Fibroblast of villous mesenchyme (primary cell): ENCODE data around the gene WNK4. TPM values are rescaled to one million over a fixed set of nuclear protein-coding genes. Genes with fewer than 3 reads are reported as not detected.
"Not testable (repeated sequence)": the region's sequence is repeated elsewhere in the genome, so short reads cannot be mapped to it uniquely, and the experiment has no call there.

Experiments used
- DNase-seq: peaks from one replicate; pipeline ENCODE4 v3.0.0-alpha.2; 2010; ENCODE audit warnings: low read depth
- H3K4me3 ChIP-seq: 2 replicates; pipeline ENCODE4 v1.5.1; 2011; ENCODE audit warnings: low read depth, mild to moderate bottlenecking, low read length
- CTCF ChIP-seq: IDR thresholded peaks from 2 replicates; pipeline ENCODE4 v1.5.1; 2012; ENCODE audit warnings: low read depth, mild to moderate bottlenecking, low read length; ENCODE audit not compliant: insufficient read depth
- total RNA-seq: library from RNA; depleted of rRNA; stranded (reverse); fragments of >200 nt; gene quantifications from 2 replicates; pipeline ENCODE4 v1.2.3, GENCODE V29; 2012

Gene WNK4
- 1.3 and 3.9 TPM in 2 replicates for total RNA-seq

GRCh38 chr17:42779936-42780850, at the start of gene WNK4:
Gene WNK4 (plus strand): TSS chr17:42780610. CDS start chr17:42780699, 89 bp downstream.
- no peak for TF ChIP-seq CTCF
- peak; percentile 37 for DNase-seq
- peak within 1 kb of the TSS; percentile 63 for H3K4me3 ChIP-seq

- no peak for DNase-seq
- no peak overlapping the region for H3K4me3 ChIP-seq
- no peak for TF ChIP-seq CTCF
These were observed 39.7 kb upstream of the WNK4 start for GRCh38 chr17:42740699-42741098.

- not testable (repeated sequence) for H3K4me3 ChIP-seq, DNase-seq
These were observed 37.5 kb upstream of the WNK4 start for GRCh38 chr17:42742916-42743315.

GRCh38 chr17:42743595-42744282, 36.7 kb upstream of the WNK4 start:
- DNase-seq: no peak
- no peak for TF ChIP-seq CTCF
- peak overlapping the region; percentile 86 for H3K4me3 ChIP-seq

GRCh38 chr17:42744283-42744805, 36.1 kb upstream of the WNK4 start:
- peak; percentile 47 for DNase-seq
- peak overlapping the region; percentile 86 for H3K4me3 ChIP-seq
- TF ChIP-seq CTCF: no peak

GRCh38 chr17:42744806-42745617, 35.4 kb upstream of the WNK4 start, which contains the start of gene EZH1:
Gene EZH1 (minus strand): TSS chr17:42745040. CDS start chr17:42728941, 16,099 bp downstream.
- DNase-seq: peak; percentile 89
- TF ChIP-seq CTCF: no peak
- H3K4me3 ChIP-seq: peak within 1 kb of the TSS; percentile 86
